IPS-20b (cell line): ENCODE results near the gene DDX46.

Experiments
- H3K27ac ChIP-seq: one replicate; pipeline ENCODE4 v1.5.1; 2013; ENCODE audit warnings: low read length
- H3K27me3 ChIP-seq: 2 replicates; pipeline ENCODE4 v1.6.1; 2013; ENCODE audit warnings: mild to moderate bottlenecking, low read length, inconsistent platforms; ENCODE audit not compliant: insufficient read depth
- H3K36me3 ChIP-seq: 2 replicates; pipeline ENCODE4 v1.6.1; 2013; ENCODE audit warnings: low read depth, mild to moderate bottlenecking, inconsistent platforms, low read length, moderate library complexity; ENCODE audit not compliant: insufficient read depth
- H3K4me1 ChIP-seq: 2 replicates; pipeline ENCODE4 v1.6.1; 2013; ENCODE audit warnings: mild to moderate bottlenecking, control low read depth, inconsistent platforms, low read length, moderate library complexity; ENCODE audit not compliant: insufficient read depth
- H3K4me3 ChIP-seq: 2 replicates; pipeline ENCODE4 v1.5.1; 2013; ENCODE audit warnings: mild to moderate bottlenecking, low read length, inconsistent platforms
- H3K9ac ChIP-seq: 2 replicates; pipeline ENCODE4 v1.6.1; 2013; ENCODE audit warnings: low read depth, mild to moderate bottlenecking, inconsistent platforms, low read length, moderate library complexity
- H3K9me3 ChIP-seq: 2 replicates; pipeline ENCODE4 v1.6.1; 2013; ENCODE audit warnings: mild to moderate bottlenecking, low read depth, low read length, inconsistent platforms; ENCODE audit not compliant: insufficient read depth

DDX46 gene

DNA sequence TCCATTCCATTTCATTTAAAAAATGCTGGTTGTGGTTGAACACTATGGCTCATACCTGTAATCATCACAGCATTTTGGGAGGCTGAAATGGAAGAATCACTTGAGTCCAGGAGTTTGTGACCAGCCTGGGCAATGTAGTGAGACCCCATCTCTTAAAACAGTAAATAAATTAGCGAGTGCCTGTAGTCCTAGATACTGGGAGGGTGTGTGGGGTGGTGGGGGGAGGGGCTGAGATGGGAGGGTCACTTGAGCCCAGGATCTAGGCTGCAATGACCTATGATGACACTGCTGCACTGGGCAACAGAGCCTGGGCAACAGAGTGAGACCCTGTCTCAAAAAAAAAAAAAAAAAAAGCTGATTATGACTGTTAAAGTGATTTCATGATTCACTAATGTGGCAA lies 29.1 kb downstream of the DDX46 start:
- Histone ChIP-seq H3K36me3 (peaks cover 100% of the 10 kb centered on the region), H3K27me3 (no peaks in the 10 kb centered on the region), H3K9ac (no peak overlapping the region), H3K4me3 (no peak overlapping the region), H3K27ac (no peak overlapping the region), H3K4me1 (peaks cover 9% of the 10 kb centered on the region), H3K9me3 (no peaks in the 10 kb centered on the region)

- no peak overlapping the region for H3K4me3 ChIP-seq
- no peak overlapping the region for H3K27ac ChIP-seq
- no peaks in the 10 kb centered on the region for H3K9me3 ChIP-seq
- H3K9ac ChIP-seq = no peak overlapping the region
- H3K36me3 ChIP-seq = peaks cover 100% of the 10 kb centered on the region
- no peaks in the 10 kb centered on the region for H3K4me1 ChIP-seq
- no peaks in the 10 kb centered on the region for H3K27me3 ChIP-seq
Measured at GRCh38 chr5:134791580-134791979, 33.0 kb downstream of the DDX46 start.

GRCh38 chr5:134792286-134792685 lies 33.7 kb downstream of the DDX46 start:
- H3K27ac ChIP-seq = no peak overlapping the region
- H3K4me3 ChIP-seq = no peak overlapping the region
- H3K9me3 ChIP-seq = no peaks in the 10 kb centered on the region
- peaks cover 99% of the 10 kb centered on the region for H3K36me3 ChIP-seq
- H3K27me3 ChIP-seq = no peaks in the 10 kb centered on the region
- no peak overlapping the region for H3K9ac ChIP-seq
- no peaks in the 10 kb centered on the region for H3K4me1 ChIP-seq

DNA sequence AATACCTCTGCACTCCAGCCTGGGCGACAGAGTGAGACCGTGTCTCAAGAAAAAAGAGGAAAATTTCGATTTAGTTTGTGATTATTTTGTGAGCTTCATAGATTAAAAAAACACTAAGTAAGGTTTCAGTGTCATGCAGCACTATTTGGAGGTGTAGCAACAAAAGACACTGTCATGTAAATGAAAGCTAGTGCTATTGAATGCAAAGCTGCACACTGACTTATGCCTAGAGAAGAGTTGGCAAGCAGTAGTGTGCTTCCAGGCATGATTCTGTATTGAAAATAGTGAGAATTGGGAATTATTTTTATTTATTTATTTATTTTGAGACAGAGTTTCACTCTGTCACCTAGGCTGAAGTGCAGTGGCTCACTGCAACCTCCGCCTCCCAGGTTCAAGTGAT lies 34.5 kb downstream of the DDX46 start:
- Histone ChIP-seq H3K36me3 (peaks cover 99% of the 10 kb centered on the region), H3K9me3 (no peaks in the 10 kb centered on the region), H3K9ac (no peak overlapping the region), H3K4me3 (no peak overlapping the region), H3K27me3 (no peaks in the 10 kb centered on the region), H3K4me1 (no peaks in the 10 kb centered on the region), H3K27ac (no peak overlapping the region)

DNA sequence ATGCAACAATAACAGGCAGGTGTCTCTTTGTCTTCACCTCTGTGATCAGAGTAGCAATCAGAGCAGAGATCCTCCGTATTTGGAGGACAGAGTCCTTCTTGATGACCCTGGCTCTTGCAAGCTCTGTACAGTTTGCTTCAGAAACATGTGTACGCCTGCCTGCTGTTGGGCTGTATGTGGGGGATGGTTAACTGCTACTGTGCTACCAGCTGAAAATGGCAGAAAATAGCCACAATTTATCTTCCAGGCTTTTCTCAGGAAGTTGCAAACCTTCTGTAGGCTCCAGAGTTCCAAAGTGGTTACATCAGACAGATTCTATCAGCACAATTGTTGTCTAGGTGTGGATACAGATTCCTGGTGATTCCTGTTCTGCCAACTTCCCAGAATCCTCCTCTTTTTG lies 35.5 kb downstream of the DDX46 start:
- no peaks in the 10 kb centered on the region for H3K9me3 ChIP-seq
- H3K9ac ChIP-seq = no peak overlapping the region
- no peak overlapping the region for H3K27ac ChIP-seq
- no peak overlapping the region for H3K4me3 ChIP-seq
- H3K36me3 ChIP-seq = peaks cover 99% of the 10 kb centered on the region
- H3K4me1 ChIP-seq = no peaks in the 10 kb centered on the region
- H3K27me3 ChIP-seq = no peaks in the 10 kb centered on the region

DNA sequence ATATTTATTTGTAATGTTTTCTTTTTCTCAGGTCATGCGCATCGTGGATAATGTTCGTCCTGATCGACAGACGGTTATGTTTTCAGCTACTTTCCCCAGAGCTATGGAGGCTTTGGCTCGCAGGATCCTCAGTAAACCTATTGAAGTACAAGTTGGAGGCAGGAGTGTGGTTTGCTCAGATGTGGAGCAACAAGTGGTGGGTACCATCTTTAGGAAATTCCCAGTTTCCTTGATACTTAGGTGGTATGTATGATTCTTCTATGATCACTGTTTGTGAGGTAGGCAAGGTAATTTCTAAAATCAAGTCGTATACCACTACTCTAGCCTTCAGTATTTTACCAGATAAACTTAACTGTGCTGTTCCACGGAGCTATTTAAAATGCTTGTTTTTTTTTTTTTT lies 36.2 kb downstream of the DDX46 start:
- Histone ChIP-seq H3K27ac (no peak overlapping the region), H3K4me3 (no peak overlapping the region), H3K36me3 (peaks cover 99% of the 10 kb centered on the region), H3K9ac (no peak overlapping the region), H3K27me3 (no peaks in the 10 kb centered on the region), H3K9me3 (no peaks in the 10 kb centered on the region), H3K4me1 (no peaks in the 10 kb centered on the region)

GRCh38 chr5:134798468-134798867 lies 39.9 kb downstream of the DDX46 start:
- no peak overlapping the region for H3K4me3 ChIP-seq
- H3K9me3 ChIP-seq = no peaks in the 10 kb centered on the region
- peaks cover 97% of the 10 kb centered on the region for H3K36me3 ChIP-seq
- H3K27ac ChIP-seq = no peak overlapping the region
- H3K4me1 ChIP-seq = no peaks in the 10 kb centered on the region
- H3K9ac ChIP-seq = no peak overlapping the region
- no peaks in the 10 kb centered on the region for H3K27me3 ChIP-seq

DNA sequence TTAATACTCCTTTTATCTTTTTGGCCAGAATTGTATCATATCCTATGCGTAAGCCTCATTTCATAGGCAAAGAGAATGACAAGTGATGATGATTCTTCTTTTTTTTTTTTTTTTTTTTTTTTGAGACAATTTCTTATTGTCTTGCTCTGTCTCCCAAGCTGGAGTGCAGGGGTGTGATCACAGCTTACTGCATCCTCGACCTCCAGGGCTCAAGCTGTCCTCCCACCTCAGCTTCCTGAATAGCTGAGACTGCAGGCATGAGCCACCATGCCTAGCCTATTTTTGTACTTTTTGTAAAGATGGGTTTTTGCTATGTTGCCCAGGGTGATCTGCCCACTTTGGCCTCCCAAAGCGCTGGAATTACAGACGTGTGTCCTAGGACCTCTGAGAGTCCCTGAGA lies 45.2 kb downstream of the DDX46 start:
- Histone ChIP-seq H3K4me1 (no peaks in the 10 kb centered on the region), H3K9me3 (no peaks in the 10 kb centered on the region), H3K27ac (no peak overlapping the region), H3K9ac (no peak overlapping the region), H3K27me3 (no peaks in the 10 kb centered on the region), H3K36me3 (peaks cover 93% of the 10 kb centered on the region), H3K4me3 (no peak overlapping the region)

GRCh38 chr5:134813407-134813806 lies 54.8 kb downstream of the DDX46 start:
- Histone ChIP-seq H3K27ac (no peak overlapping the region), H3K27me3 (no peaks in the 10 kb centered on the region)

GRCh38 chr5:134813827-134814226 lies 55.2 kb downstream of the DDX46 start:
- Histone ChIP-seq H3K36me3 (peaks cover 90% of the 10 kb centered on the region), H3K4me3 (no peak overlapping the region), H3K27me3 (no peaks in the 10 kb centered on the region), H3K27ac (no peak overlapping the region), H3K9ac (no peak overlapping the region), H3K4me1 (no peaks in the 10 kb centered on the region), H3K9me3 (no peaks in the 10 kb centered on the region; the same call in 1 of the 2 replicates)

More at GRCh38 chr5:134813407-134813806, 54.8 kb downstream of the DDX46 start:
- H3K36me3 ChIP-seq = peaks cover 92% of the 10 kb centered on the region
- H3K4me3 ChIP-seq = no peak overlapping the region
- H3K9ac ChIP-seq = no peak overlapping the region
- H3K9me3 ChIP-seq = no peaks in the 10 kb centered on the region; the same call in 1 of the 2 replicates
- no peaks in the 10 kb centered on the region for H3K4me1 ChIP-seq

GRCh38 chr5:134817006-134817405 lies 58.4 kb downstream of the DDX46 start:
- H3K4me3 ChIP-seq = no peak overlapping the region
- H3K27ac ChIP-seq = no peak overlapping the region
- H3K9me3 ChIP-seq = no peaks in the 10 kb centered on the region; the same call in 1 of the 2 replicates
- no peak overlapping the region for H3K9ac ChIP-seq
- H3K4me1 ChIP-seq = no peaks in the 10 kb centered on the region
- no peaks in the 10 kb centered on the region for H3K27me3 ChIP-seq
- H3K36me3 ChIP-seq = peaks cover 91% of the 10 kb centered on the region

DNA sequence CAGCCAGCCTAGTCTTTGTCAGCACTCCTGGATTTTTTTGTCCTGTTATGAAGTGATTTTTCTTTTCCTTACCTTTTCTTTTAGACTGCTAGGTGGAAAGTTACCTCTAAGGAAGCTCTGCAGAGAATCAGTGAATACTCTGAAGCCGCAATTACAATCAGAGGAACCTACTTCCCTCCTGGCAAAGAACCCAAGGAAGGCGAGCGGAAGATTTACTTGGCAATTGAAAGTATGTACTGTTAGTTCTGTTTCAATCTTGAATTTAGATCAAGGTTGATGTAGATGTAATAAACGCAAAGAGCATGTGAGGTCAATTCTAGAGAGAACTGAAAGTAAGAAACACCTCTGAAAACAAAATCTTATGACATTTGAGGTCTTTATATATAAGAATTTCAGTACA lies 60.2 kb downstream of the DDX46 start:
- Histone ChIP-seq H3K27me3 (no peaks in the 10 kb centered on the region), H3K36me3 (peaks cover 91% of the 10 kb centered on the region), H3K27ac (no peak overlapping the region), H3K9me3 (no peaks in the 10 kb centered on the region; the same call in 1 of the 2 replicates), H3K9ac (no peak overlapping the region), H3K4me3 (no peak overlapping the region), H3K4me1 (no peaks in the 10 kb centered on the region)
